ENCODE data around the gene SRPRB. TPM values are rescaled to one million over a fixed set of nuclear protein-coding genes. Genes with fewer than 3 reads are reported as not detected.

Gene SRPRB
- total RNA-seq, 1 donor from 2014 or later: 7.6 TPM

DNA sequence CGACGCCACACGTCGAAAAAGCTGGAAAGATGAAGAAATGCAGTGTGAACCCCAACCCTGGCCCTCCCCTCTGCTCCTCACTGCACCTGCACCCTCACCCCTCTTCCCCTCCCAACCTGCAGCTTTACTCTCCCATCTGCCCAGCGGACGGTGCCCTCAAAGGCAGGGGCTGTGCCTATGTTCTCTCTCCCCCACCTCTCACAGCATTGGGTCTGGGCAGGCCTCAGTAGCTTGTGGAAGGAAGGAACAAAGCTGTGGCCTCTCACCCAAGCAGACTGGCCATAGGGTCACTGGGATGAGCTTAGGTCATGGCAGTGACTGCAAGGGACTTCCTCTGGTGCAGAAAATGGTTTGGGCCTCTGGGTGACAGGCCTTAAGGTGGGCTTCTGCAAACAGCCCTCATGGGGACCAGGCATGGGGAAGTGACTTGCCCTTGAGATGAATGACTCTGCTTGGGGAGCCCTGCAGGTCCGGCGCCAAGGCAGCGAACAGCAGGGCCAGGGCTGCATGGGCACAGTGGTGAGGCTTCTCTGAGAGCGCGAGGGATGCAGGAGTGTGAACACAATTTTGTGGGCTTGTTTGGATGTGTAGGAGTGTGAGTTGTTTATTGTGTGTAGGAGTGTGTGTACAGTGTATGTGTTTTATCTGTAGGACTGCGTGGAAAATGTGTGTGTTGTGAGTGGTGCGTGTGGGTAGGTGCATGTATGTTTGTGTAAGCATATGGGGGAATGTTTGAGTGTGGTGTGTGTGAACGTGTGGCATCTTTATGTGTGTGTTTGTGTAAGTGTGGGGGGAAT is 29.2 kb downstream of the SRPRB start:
- Histone ChIP-seq H3K36me3 (no peaks in the 10 kb centered on the region), H3K4me1 (no peaks in the 10 kb centered on the region), H3K27ac (no peak overlapping the region), H3K27me3 (no peaks in the 10 kb centered on the region), H3K4me3 (no peak overlapping the region), H3K9me3 (no peaks in the 10 kb centered on the region)
- no peak for TF ChIP-seq POLR2AphosphoS5 (IDR thresholded peaks at IDR 0.05; ENCODE audit: insufficient read depth in 1 of 2, low read depth in 1 of 2)
- TF ChIP-seq CTCF (IDR thresholded peaks at IDR 0.05): no peak
- no peak for TF ChIP-seq POLR2A (IDR thresholded peaks at IDR 0.05)
- intact Hi-C loops (cut with DNase I): no loop called here
- peak; percentile 67 to 91 for DNase-seq (ENCODE audit: extremely low spot score in 2 of 2)

- no peaks in the 10 kb centered on the region for H3K27me3 ChIP-seq
- H3K36me3 ChIP-seq: no peaks in the 10 kb centered on the region
- H3K4me1 ChIP-seq: no peaks in the 10 kb centered on the region
- H3K27ac ChIP-seq: no peak overlapping the region
- no peak overlapping the region for H3K4me3 ChIP-seq
- TF ChIP-seq POLR2A (IDR thresholded peaks at IDR 0.05) (no peak), POLR2AphosphoS5 (IDR thresholded peaks at IDR 0.05; ENCODE audit: insufficient read depth in 1 of 2, low read depth in 1 of 2) (no peak), CTCF (IDR thresholded peaks at IDR 0.05) (no peak)
- DNase-seq (ENCODE audit: extremely low spot score in 2 of 2): peak; percentile 64 to 88
- no peaks in the 10 kb centered on the region for H3K9me3 ChIP-seq
- intact Hi-C loops (cut with DNase I): no loop called here
Observed at GRCh38 chr3:133835418-133835743, 29.8 kb downstream of the SRPRB start.

DNA sequence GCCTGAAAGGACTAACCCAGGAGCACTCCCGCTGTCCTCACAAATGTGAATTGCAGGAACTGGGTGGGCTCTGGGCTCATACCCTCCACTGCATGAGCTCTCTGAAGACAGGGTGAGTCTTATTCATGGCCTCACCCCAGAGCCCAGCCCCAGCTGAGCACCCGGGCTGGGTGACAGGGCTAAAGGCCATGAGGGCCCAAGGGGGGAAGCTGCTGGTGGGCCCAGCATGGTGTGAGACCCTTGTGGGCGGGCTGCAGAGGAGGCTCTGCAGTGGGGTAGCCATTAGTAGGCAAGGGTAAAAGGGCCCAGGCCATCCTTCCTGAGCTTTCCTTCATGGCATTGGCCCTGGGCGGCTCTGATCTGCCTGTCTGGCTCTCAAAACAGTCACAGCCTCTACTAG is 30.3 kb downstream of the SRPRB start:
- no peaks in the 10 kb centered on the region for H3K9me3 ChIP-seq
- no peaks in the 10 kb centered on the region for H3K27me3 ChIP-seq
- no peak overlapping the region for H3K4me3 ChIP-seq
- no peaks in the 10 kb centered on the region for H3K36me3 ChIP-seq
- no peaks in the 10 kb centered on the region for H3K4me1 ChIP-seq
- intact Hi-C loops (cut with DNase I): no loop called here
- peak in 1 of 2 donors; percentile 47 for DNase-seq (ENCODE audit: extremely low spot score in 2 of 2)
- TF ChIP-seq POLR2AphosphoS5 (IDR thresholded peaks at IDR 0.05; ENCODE audit: insufficient read depth in 1 of 2, low read depth in 1 of 2) (no peak), POLR2A (IDR thresholded peaks at IDR 0.05) (no peak), CTCF (IDR thresholded peaks at IDR 0.05) (no peak)
- no peak overlapping the region for H3K27ac ChIP-seq

GRCh38 chr3:133836497-133837158 is 31.0 kb downstream of the SRPRB start:
- intact Hi-C loops (cut with DNase I): no loop called here
- H3K9me3 ChIP-seq: no peaks in the 10 kb centered on the region
- no peaks in the 10 kb centered on the region for H3K27me3 ChIP-seq
- no peaks in the 10 kb centered on the region for H3K36me3 ChIP-seq
- DNase-seq (ENCODE audit: extremely low spot score in 2 of 2): peak; percentile 77 to 81
- no peak overlapping the region for H3K27ac ChIP-seq
- H3K4me3 ChIP-seq: no peak overlapping the region
- H3K4me1 ChIP-seq: no peaks in the 10 kb centered on the region
- no peak for TF ChIP-seq POLR2A (IDR thresholded peaks at IDR 0.05)
- no peak for TF ChIP-seq POLR2AphosphoS5 (IDR thresholded peaks at IDR 0.05; ENCODE audit: insufficient read depth in 1 of 2, low read depth in 1 of 2)
- no peak for TF ChIP-seq CTCF (IDR thresholded peaks at IDR 0.05)
